ENCODE data around the gene TMEM17. TPM values are rescaled to one million over a fixed set of nuclear protein-coding genes. Genes with fewer than 3 reads are reported as not detected.

Gene TMEM17
- total RNA-seq, 1 donor from 2014 or later, result 0.91 TPM

DNA sequence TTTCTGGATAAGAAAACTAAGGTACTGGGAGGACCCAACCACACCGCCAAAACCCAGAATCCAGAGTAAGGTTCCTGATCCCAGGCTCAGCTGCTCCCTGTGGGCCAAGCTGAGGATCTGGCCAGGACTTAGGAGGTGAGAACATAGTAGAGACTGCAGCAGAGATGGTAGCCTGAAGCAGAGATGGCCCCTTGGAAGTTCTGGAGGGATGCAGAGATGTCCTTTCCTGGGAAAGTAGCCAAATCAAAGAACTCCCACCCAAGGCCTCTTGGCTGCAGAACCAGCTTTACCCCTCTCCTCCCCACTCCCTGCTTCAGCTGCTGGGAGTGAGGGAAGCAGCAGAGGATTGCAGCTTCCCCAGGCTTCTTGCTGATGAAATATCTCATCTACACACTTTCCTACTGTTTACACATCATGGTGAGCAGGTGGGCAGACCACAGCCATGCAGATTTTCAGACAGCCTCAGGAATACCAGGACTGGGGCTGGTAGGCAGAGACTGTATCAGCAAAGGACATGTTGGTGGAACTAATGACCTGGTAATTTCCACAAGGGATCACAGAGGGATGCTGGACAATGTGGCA is 32.7 kb downstream of the TMEM17 start:
- Mint-ChIP-seq H3K9me3 (ENCODE audit: unreplicated experiment) (no peaks in the 10 kb centered on the region), H3K4me3 (ENCODE audit: unreplicated experiment) (no peak overlapping the region), H3K4me1 (ENCODE audit: low read depth, unreplicated experiment) (no peaks in the 10 kb centered on the region), H3K27me3 (ENCODE audit: unreplicated experiment) (peaks cover 3% of the 10 kb centered on the region), H3K36me3 (ENCODE audit: unreplicated experiment) (no peaks in the 10 kb centered on the region), H3K27ac (ENCODE audit: unreplicated experiment) (no peak overlapping the region)
- no peak for DNase-seq
- TF ChIP-seq CTCF (IDR thresholded peaks at IDR 0.05; ENCODE audit: partially characterized antibody, unreplicated experiment), result no peak

DNA sequence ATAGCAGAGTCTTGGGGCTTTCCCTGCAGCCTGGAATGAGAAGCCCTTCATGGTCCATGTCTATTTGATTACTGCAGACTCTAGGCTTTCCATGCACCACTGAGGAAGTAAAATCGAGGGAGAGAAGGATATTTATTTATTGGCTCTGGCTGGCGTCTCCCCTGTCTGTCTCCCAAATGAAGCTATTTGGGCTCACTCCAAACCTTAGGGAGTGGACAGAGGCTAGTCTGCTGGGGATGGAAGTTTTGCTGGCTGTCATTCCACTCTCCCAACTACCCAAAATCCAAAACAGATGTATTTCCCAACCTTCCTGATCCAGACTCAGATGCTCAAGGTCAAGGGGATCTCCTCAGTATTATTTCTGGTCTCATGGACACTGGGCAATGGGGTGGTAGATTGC is 33.7 kb downstream of the TMEM17 start:
- Mint-ChIP-seq H3K36me3 (ENCODE audit: unreplicated experiment) (no peaks in the 10 kb centered on the region), H3K4me3 (ENCODE audit: unreplicated experiment) (no peak overlapping the region), H3K4me1 (ENCODE audit: low read depth, unreplicated experiment) (no peaks in the 10 kb centered on the region), H3K27me3 (ENCODE audit: unreplicated experiment) (peaks cover 3% of the 10 kb centered on the region), H3K9me3 (ENCODE audit: unreplicated experiment) (no peaks in the 10 kb centered on the region), H3K27ac (ENCODE audit: unreplicated experiment) (no peak overlapping the region)
- no peak for TF ChIP-seq CTCF (IDR thresholded peaks at IDR 0.05; ENCODE audit: partially characterized antibody, unreplicated experiment)
- DNase-seq, result no peak

GRCh38 chr2:62471816-62472215 is 34.2 kb downstream of the TMEM17 start:
- Mint-ChIP-seq H3K27me3 (ENCODE audit: unreplicated experiment) (peaks cover 3% of the 10 kb centered on the region), H3K27ac (ENCODE audit: unreplicated experiment) (no peak overlapping the region), H3K36me3 (ENCODE audit: unreplicated experiment) (no peaks in the 10 kb centered on the region), H3K9me3 (ENCODE audit: unreplicated experiment) (no peaks in the 10 kb centered on the region), H3K4me1 (ENCODE audit: low read depth, unreplicated experiment) (no peaks in the 10 kb centered on the region), H3K4me3 (ENCODE audit: unreplicated experiment) (no peak overlapping the region)
- no peak for DNase-seq
- TF ChIP-seq CTCF (IDR thresholded peaks at IDR 0.05; ENCODE audit: partially characterized antibody, unreplicated experiment), result no peak

- no peak for TF ChIP-seq CTCF (IDR thresholded peaks at IDR 0.05; ENCODE audit: partially characterized antibody, unreplicated experiment)
- Mint-ChIP-seq H3K9me3 (ENCODE audit: unreplicated experiment) (no peaks in the 10 kb centered on the region), H3K27me3 (ENCODE audit: unreplicated experiment) (peaks cover 2% of the 10 kb centered on the region), H3K4me1 (ENCODE audit: low read depth, unreplicated experiment) (no peaks in the 10 kb centered on the region), H3K4me3 (ENCODE audit: unreplicated experiment) (no peak overlapping the region), H3K27ac (ENCODE audit: unreplicated experiment) (no peak overlapping the region), H3K36me3 (ENCODE audit: unreplicated experiment) (no peaks in the 10 kb centered on the region)
- DNase-seq, result no peak
Measured at GRCh38 chr2:62471404-62471803, 34.6 kb downstream of the TMEM17 start.

- no peak for DNase-seq
- no peak for TF ChIP-seq CTCF (IDR thresholded peaks at IDR 0.05; ENCODE audit: partially characterized antibody, unreplicated experiment)
- Mint-ChIP-seq H3K36me3 (ENCODE audit: unreplicated experiment) (no peaks in the 10 kb centered on the region), H3K4me1 (ENCODE audit: low read depth, unreplicated experiment) (no peaks in the 10 kb centered on the region), H3K9me3 (ENCODE audit: unreplicated experiment) (no peaks in the 10 kb centered on the region), H3K27me3 (ENCODE audit: unreplicated experiment) (peaks cover 2% of the 10 kb centered on the region), H3K4me3 (ENCODE audit: unreplicated experiment) (no peak overlapping the region), H3K27ac (ENCODE audit: unreplicated experiment) (no peak overlapping the region)
Measured at GRCh38 chr2:62469548-62469947, 36.4 kb downstream of the TMEM17 start.
